Mesangial cell (primary cell): Measurements from ENCODE around the gene ATXN8OS. TPM values are rescaled to one million over a fixed set of nuclear protein-coding genes. Genes with fewer than 3 reads are reported as not detected.

ENCODE experiments used
- total RNA-seq: library from RNA; depleted of rRNA; stranded (reverse); fragments of >200 nt; gene quantifications from 2 replicates; pipeline ENCODE4 v1.2.3, GENCODE V29; 2015

The ATXN8OS gene
- total RNA-seq: not detected in 2 replicates

GRCh38 chr13:70107498-70108281, at the start of gene ATXN8OS:
Gene ATXN8OS, plus strand, starts transcription at chr13:70107826.

DNA sequence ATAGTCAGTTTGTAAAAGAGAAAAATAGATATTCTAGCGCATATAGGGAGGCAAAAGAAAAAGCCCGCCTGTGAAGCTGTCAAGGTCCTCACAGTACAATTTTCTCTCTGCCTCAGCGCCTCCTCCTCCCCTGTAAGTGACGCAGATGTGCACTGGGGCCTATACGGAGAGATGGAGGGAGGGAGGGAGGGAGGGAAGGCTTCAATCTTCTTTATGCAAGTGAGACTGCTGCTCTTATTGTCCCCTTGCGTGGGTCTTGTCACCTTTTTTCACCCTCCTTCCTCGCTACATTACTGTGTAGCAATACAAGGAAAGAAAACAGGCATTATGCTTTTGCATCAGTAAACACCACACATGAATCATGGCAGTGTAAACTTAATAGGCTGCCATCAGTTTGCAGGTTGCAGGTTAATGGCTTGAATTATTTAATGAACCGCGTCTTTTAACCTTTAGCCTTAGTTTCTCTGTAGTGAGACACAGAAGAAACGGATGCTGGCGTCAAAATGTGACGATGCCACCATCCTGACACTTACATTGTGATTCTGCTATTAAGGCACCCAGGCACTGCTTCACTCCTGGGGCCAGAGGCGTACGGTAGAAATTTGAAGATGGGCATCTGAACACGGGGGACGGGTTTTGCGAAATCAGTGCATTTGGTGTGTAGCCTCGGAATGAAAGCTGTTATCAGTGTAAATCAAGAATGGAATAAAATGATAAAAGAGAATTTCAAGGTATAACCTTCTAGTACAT, 905 bp downstream of the ATXN8OS start, which contains the start of gene KLHL1:
KLHL1 (minus strand) TSS at position 97 of the 750 bp plus-strand sequence. CDS start 753 bp downstream, outside the sequence.

Other genes with a start within 250 kb of the ATXN8OS start
- gene KLHL1, start 626 bp downstream of the ATXN8OS start, total RNA-seq: not detected in 2 replicates